ENCODE measurements around the gene SUCLG1.

DNA sequence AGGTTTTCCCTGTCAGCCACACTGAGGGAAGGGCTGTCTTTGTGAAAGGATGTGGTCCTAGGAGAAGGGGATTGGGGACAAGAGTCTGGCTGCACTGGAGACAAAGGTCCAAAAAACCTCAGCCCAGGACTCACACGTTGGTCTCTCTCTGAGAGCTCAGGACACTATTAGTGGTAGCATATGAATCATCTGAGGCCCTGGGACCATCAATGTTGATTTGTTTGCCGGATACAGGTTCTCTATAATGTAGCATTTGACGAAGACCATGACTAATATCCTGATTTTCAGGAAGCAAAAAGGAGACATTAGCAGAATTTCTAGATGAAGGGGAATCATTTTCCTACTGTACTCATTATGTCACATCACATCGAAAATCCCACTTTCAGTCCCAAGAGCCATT is 35.0 kb upstream of the SUCLG1 start:
- no peak for TF ChIP-seq POLR2A (IDR thresholded peaks at IDR 0.05; ENCODE audit: low read length)
- TF ChIP-seq GATA1 (IDR thresholded peaks at IDR 0.05; ENCODE audit: low read depth, low read length): no peak

Data from erythroblast (primary cell).